ENCODE results near the gene DMAC2. TPM values are rescaled to one million over a fixed set of nuclear protein-coding genes. Genes with fewer than 3 reads are reported as not detected.

Gene DMAC2
- polyA plus RNA-seq, 1 of the 3 experiments (the other 2 are of a cell fraction) = 71.4 TPM

- Histone ChIP-seq H3K4me2 (no peak overlapping the region), H3K9ac (no peak overlapping the region), H3K27me3 (ENCODE audit: insufficient read depth) (no peaks in the 10 kb centered on the region), H2AFZ (ENCODE audit: low read depth) (no peak overlapping the region), H3K36me3 (replicated peaks in 1 of 2; ENCODE audit: control insufficient read depth in 1 of 2, insufficient read depth in 2 of 2, low read length in 1 of 2) (peaks cover 4 to 14% of the 10 kb centered on the region in 2 experiments), H3K27ac (ENCODE audit: low read depth in 2 of 2, low read length in 1 of 2) (no peak overlapping the region), H3K9me2 (no peaks in the 10 kb centered on the region), H3K4me1 (ENCODE audit: control insufficient read depth in 1 of 2, insufficient read depth in 2 of 2, low read depth in 1 of 2, low read length in 1 of 2) (peaks cover 0 to 4% of the 10 kb centered on the region in 2 experiments; a peak in 3 of 4 replicates), H3F3A (replicated peaks; ENCODE audit: insufficient read depth) (peaks cover 6% of the 10 kb centered on the region), H4K20me1 (ENCODE audit: insufficient read depth) (no peaks in the 10 kb centered on the region), H3K79me2 (ENCODE audit: insufficient read depth) (peaks cover 13% of the 10 kb centered on the region; the same call in 1 of the 2 replicates), H3K9me3 (no peaks in the 10 kb centered on the region), H3K4me3 (ENCODE audit: low read depth in 2 of 2, low read length in 1 of 2) (no peak overlapping the region)
- no peak for DNase-seq
- CTCF ChIA-PET = no interaction called here
- WGBS (ENCODE audit: low lambda C conversion rate) = 92% methylated on average over 5 of the region's 5 CpGs
- TF ChIP-seq ZBTB33 (IDR thresholded peaks at IDR 0.05; ENCODE audit: borderline replicate concordance, low read depth) = no peak
- TF ChIP-seq SMC3 (IDR thresholded peaks at IDR 0.05; ENCODE audit: low read depth, low read length) = no peak
- TF ChIP-seq RXRA (IDR thresholded peaks at IDR 0.05; ENCODE audit: borderline replicate concordance, low read depth) = no peak
- no peak for TF ChIP-seq RFX5 (IDR thresholded peaks at IDR 0.05; ENCODE audit: low read length)
- TF ChIP-seq IRF3 (IDR thresholded peaks at IDR 0.05; ENCODE audit: low read depth, low read length) = no peak
- no peak for TF ChIP-seq RAD21 (IDR thresholded peaks at IDR 0.05; ENCODE audit: low read length)
- no peak for TF ChIP-seq EP300 (IDR thresholded peaks at IDR 0.05; ENCODE audit: borderline replicate concordance in 1 of 2, low read depth in 1 of 2, low read length in 1 of 2)
- no peak for TF ChIP-seq PBX3 (IDR thresholded peaks at IDR 0.05)
- TF ChIP-seq MEF2A (IDR thresholded peaks at IDR 0.05; ENCODE audit: borderline replicate concordance, low read depth) = no peak
- no peak for TF ChIP-seq POLR2AphosphoS5 (IDR thresholded peaks at IDR 0.05; ENCODE audit: low read depth, low read length)
- TF ChIP-seq MAX (IDR thresholded peaks at IDR 0.05; ENCODE audit: low read depth) = no peak
- TF ChIP-seq TEAD4 (IDR thresholded peaks at IDR 0.05; ENCODE audit: borderline replicate concordance, insufficient read depth) = no peak
- no peak for TF ChIP-seq NFIC (IDR thresholded peaks at IDR 0.05; ENCODE audit: borderline replicate concordance)
- TF ChIP-seq NRF1 (IDR thresholded peaks at IDR 0.05; ENCODE audit: low read depth, low read length) = no peak
- no peak for TF ChIP-seq FOXJ3 (CRISPR knock-in tag; IDR thresholded peaks at IDR 0.05)
- POLR2A ChIA-PET = no interaction called here
Measured at GRCh38 chr19:41434450-41434849, 5.3 kb downstream of the DMAC2 start.
